Stimulated activated CD8-positive, alpha-beta memory T cell treated with anti-CD3 and anti-CD28 coated beads, Interleukin-12 subunit alpha, Interleukin-12 subunit beta, amount 100 ng/mL, for 24 hours (primary cell): ENCODE data around the gene MNDA.
"Not testable (repeated sequence)": the region's sequence is repeated elsewhere in the genome, so short reads cannot be mapped to it uniquely, and the experiment has no call there.

Source experiments
- DNase-seq: peaks from one replicate; pipeline ENCODE4 v3.0.0-alpha.2; 2020; ENCODE audit errors: extremely low read depth

Gene MNDA

DNA sequence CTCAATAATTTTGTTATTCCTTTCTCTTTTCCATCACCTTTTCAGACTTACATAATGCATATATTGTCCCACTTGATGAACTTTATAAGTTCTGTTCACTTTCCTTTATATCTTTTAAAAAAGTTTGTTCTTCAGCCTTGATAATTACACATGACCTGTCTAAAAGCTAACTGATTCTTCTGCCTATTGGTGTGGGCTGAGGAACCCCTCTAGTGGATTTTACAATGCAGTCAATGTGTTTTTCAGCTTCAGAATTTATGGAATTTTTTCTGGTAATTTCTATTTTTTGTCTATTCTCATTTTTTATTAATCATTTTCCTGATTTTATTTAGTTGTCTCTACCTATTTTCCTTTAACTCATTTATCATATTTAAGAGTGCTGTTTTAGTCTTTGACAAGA is 7.5 kb downstream of the MNDA start:
- DNase-seq: no peak

DNA sequence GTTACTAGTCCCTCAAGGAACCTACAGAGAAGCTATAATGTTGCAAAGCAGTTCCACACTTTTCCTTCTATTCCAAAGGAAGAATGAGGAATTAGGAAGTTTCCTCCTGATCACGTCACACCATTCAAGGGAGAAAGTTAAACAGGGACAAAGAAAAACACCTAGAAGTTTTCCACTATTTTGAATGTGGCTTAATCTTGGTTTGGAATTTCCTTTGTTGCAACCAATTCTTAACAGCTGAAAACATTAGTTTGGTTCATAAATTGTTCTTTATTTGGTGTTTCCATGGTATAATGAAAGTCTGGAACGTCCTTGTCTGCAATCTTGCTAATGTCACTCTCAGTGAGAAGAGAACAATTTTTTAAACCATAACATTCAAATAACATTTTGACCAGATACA is 8.4 kb downstream of the MNDA start:
- no peak for DNase-seq

DNA sequence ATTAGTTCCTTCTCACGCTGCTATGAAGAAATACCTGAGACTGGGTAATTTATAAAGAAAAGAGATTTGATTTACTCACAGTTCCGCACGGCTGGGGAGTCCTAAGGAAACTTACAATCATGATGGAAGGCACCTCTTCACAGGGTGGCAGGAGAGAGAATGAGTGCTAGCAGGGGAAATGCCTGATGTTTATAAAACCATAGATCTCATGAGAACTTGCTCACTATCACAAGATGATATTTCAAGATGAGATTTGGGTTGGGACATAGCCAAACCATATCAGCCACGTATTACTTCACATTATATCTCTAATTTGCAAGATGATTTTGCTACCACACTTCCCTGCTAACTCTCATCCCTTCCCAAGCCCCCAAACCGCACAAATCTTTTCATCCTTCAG is 9.1 kb downstream of the MNDA start:
- no peak for DNase-seq

DNA sequence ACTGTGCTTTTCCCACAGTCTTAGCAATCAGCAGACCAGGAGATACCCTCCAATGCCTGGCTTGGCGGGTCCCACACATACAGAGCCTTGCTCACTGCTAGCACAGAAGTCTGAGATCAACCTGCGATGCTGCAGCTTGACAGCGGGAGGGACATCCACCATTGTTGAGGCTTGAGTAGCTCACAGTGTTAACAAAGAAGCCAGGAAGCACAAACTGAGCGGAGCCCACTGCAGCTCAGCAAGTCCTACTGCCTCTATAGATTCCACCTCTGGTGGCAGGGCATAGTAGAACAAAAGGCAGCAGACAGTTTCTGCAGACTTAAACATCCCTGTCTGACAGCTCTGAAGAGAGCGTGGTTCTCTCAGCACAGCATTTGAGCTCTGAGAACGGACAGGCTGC is 33.4 kb downstream of the MNDA start:
- DNase-seq: no peak

DNA sequence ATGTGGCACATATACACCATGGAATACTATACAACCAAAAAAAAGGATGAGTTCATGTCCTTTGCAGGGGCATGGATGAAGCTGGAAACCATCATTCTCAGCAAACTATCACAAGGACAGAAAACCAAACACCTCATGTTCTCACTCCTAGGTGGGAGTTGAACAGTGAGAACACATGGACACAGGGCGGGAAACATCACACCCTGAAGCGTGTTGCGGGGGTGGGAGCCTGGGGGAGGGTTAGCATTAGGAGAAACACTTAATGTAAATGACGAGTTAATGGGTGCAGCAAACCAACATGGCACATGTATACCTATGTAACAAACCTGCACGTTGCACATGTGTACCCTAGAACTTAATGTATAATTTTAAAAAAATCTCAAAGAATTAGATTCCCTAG is 39.3 kb downstream of the MNDA start:
- DNase-seq: not testable (repeated sequence)

DNA sequence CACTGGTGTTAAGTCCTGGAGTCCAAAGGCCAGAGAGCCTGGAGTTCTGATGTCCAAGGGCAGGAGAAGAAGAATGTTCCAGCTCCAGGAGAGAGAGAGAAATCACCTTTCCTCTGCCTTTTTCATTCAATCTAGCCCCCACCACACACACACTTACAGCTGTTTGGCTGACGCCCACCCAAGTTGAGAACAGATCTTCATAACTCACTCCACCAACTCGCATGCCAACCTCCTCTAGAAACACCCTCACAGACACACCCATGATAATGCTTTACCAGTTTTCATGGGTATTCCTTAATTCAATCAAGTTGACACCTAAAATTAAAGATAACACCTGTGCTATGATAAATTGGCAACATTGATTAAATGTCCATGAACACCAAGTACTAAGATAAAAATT is 42.0 kb downstream of the MNDA start:
- DNase-seq: no peak

DNA sequence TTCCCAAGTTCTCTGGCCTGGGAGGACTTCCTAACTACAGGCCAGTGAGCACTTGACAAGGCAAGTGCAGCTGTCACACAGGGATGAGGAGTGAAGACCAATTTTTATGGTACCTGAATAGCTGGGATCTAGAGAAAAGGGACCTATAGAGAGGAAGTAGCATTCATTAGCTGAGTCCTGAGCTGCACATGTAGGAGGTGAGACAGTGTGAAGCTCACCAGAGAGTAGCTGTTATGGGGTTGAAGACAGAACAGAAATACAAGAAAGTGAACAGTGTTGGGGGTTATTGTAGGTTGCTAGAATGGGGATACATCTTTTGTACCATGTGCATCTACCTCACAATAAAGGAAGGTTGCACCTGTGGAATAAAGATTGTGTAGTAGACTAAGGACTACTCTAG is 62.5 kb downstream of the MNDA start:
- DNase-seq: no peak

DNA sequence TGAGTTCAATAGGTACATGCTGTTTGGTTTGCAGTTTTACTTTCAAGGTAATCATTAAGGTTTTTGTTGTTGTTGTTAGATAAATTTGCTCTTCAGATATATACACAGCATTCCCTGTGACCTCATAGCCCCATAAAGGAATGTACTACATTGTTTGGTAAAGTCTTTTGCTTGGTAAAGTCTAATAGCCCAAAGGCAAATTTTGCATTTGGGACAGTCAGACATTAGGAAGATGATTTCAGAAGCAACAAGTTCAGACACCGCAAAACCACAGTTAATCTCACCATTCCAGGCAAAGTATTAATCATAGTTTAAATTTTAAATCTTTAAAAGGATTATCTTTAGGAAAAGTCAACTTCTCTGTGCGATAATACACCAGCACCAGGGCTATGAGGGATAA is 67.6 kb downstream of the MNDA start:
- no peak for DNase-seq
